Prostate gland (tissue), 2 donors: ENCODE measurements around the gene PAX8.

Source experiments
- POLR2A ChIP-seq: fragments of 450-650 bp; IDR thresholded peaks from one replicate; pipeline ENCODE4 v1.6.1; 2016; ENCODE audit warnings: antibody characterized with exemption, mild to moderate bottlenecking
- POLR2AphosphoS5 ChIP-seq: sonication (generic); formaldehyde crosslinking; IDR thresholded peaks from one replicate; pipeline ENCODE4 v1.6.1; 2017; ENCODE audit warnings: antibody characterized with exemption
- TF ChIP-seq, protein P1 (sequence below), 4 experiments: fragments of 200-600 bp in 2 of 4; fragments of 450-650 bp in 2 of 4; sonication (generic) in 2 of 4; IDR thresholded peaks; 1 replicate in 3 of 4; 2 replicates in 1 of 4; pipeline ENCODE4 v1.5.1; 2016 to 2019; ENCODE audit warnings: antibody characterized with exemption in 4 of 4, mild to moderate bottlenecking in 2 of 4, moderate library complexity in 2 of 4

DNA sequence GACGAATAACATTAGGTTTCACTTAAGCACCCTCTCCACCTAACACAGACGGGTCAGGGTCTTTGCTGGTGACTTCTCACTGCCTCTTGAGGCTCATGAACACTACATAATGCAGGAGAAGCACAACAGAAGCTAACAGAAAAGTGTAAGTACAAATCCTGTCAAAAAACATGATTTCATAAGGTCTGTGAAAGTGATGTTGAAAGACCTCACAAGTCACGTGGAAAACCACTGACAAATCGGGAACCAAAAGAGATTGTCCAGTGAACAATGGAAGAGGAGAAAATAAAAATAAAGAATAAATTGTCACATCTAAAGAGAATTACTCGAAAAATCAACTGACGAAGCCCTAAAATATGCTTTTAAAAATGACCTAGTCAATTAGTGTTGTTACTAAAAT lies 91.0 kb downstream of the PAX8 start:
- TF ChIP-seq POLR2AphosphoS5 (no peak), POLR2A (no peak)
- TF ChIP-seq, protein P1, sequence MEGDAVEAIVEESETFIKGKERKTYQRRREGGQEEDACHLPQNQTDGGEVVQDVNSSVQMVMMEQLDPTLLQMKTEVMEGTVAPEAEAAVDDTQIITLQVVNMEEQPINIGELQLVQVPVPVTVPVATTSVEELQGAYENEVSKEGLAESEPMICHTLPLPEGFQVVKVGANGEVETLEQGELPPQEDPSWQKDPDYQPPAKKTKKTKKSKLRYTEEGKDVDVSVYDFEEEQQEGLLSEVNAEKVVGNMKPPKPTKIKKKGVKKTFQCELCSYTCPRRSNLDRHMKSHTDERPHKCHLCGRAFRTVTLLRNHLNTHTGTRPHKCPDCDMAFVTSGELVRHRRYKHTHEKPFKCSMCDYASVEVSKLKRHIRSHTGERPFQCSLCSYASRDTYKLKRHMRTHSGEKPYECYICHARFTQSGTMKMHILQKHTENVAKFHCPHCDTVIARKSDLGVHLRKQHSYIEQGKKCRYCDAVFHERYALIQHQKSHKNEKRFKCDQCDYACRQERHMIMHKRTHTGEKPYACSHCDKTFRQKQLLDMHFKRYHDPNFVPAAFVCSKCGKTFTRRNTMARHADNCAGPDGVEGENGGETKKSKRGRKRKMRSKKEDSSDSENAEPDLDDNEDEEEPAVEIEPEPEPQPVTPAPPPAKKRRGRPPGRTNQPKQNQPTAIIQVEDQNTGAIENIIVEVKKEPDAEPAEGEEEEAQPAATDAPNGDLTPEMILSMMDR (IDR thresholded peaks at IDR 0.05): no peak
